ENCODE measurements around the gene GGT1. TPM values are rescaled to one million over a fixed set of nuclear protein-coding genes. Genes with fewer than 3 reads are reported as not detected.
A peak's percentile ranks its signal among the peaks of the same experiment; 100 is the strongest.
"Not testable (repeated sequence)": the region's sequence is repeated elsewhere in the genome, so short reads cannot be mapped to it uniquely, and the experiment has no call there.

GGT1 gene
- total RNA-seq, 4 donors from 2014 or later = 0.61 to 7.7 (median 1.2) TPM

DNA sequence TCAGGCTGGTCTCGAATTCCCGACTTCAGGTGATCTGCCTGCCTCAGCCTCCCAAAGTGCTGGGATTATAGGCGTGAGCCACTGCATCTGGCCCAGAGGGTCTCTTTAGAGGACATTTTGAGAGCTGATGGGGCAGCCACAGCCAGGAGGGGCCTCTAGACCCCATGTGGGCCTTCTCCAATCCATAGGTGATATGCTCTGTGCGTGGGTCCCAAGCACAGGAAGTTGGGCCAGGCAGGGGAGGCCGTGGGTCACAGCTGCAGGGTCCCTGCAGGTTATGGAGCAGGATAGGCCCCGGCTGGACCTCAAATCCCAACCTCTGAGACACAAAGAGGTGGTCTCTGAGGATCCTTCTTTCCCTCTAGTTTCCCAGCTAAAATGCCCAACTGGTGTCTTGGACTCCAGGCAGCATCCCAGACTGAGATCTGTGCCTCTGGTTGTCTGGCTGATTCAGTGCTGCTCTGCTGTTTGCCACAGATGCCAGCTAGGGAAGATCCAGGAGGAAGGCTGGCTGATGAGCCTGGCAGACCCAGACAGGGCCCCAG is 11.6 kb upstream of the GGT1 start:
- DNase-seq = no peak
- 93 to 95% methylated on average over 3 of the region's 6 CpGs for WGBS, 2 donors
- intact Hi-C loops (cut with DNase I) = no loop called here
- TF ChIP-seq CTCF (IDR thresholded peaks at IDR 0.05) (no peak), POLR2A (IDR thresholded peaks at IDR 0.05) (no peak)
- Histone ChIP-seq H3K9me3 (no peaks in the 10 kb centered on the region), H3K4me3 (no peak overlapping the region), H3K27me3 (no peaks in the 10 kb centered on the region), H3K4me1 (peaks cover 12 to 35% (median 25%) of the 10 kb centered on the region in 3 donors), H3K27ac (no peak overlapping the region), H3K36me3 (peaks cover 0 to 33% (median 0%) of the 10 kb centered on the region in 3 donors)

DNA sequence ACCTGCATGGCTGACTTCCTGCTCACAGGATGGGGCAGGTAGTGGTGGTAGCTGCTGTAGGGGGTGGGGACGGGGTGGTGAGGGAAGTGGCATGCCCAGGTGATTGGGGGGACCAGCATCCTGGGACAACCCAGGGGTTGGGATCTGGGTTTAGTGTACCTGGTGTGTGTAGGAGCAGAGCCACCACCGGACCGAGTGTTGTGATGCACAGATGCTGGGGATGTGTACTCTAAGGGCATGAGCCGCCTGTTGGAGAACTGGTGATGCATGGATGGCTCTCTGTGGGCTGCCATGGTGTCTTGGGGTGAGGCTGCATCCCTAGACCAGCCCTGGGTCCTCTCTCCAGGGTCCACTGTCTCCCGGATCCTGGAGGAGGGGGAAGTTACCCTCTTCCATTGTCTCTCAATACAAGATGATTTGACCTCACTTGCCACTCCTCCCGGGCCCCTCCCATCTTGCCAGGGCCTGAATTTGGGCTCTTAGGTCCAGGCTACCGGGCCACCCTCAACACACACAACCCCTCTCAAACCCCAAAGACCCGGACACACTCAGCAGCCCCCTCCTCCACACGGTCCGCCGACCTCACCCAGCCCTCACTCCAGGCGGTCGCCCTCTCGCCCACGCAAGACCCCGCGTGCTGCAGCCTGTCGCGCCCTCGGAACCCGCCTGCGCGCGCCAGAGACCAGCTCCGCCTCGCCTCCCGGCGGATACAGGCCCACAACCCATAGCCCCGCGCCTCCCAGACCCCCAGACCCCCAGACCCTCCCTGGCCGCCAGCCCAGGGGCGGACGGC is 10.7 kb upstream of the GGT1 start:
- Histone ChIP-seq H3K9me3 (no peaks in the 10 kb centered on the region), H3K27me3 (no peaks in the 10 kb centered on the region), H3K36me3 (peaks cover 0 to 24% (median 0%) of the 10 kb centered on the region in 3 donors), H3K27ac (peak overlapping the region; percentile 78 to 91 (median 84)), H3K4me1 (peaks cover 12 to 35% (median 25%) of the 10 kb centered on the region in 3 donors), H3K4me3 (peak overlapping the region; percentile 59 to 93 (median 70))
- WGBS, 2 donors = 10 to 12% methylated on average over 12 to 26 of the region's 33 CpGs
- intact Hi-C loops (cut with DNase I) = no loop called here
- DNase-seq = no peak
- no peak for TF ChIP-seq CTCF (IDR thresholded peaks at IDR 0.05)
- TF ChIP-seq POLR2A (IDR thresholded peaks at IDR 0.05) = no peak

DNA sequence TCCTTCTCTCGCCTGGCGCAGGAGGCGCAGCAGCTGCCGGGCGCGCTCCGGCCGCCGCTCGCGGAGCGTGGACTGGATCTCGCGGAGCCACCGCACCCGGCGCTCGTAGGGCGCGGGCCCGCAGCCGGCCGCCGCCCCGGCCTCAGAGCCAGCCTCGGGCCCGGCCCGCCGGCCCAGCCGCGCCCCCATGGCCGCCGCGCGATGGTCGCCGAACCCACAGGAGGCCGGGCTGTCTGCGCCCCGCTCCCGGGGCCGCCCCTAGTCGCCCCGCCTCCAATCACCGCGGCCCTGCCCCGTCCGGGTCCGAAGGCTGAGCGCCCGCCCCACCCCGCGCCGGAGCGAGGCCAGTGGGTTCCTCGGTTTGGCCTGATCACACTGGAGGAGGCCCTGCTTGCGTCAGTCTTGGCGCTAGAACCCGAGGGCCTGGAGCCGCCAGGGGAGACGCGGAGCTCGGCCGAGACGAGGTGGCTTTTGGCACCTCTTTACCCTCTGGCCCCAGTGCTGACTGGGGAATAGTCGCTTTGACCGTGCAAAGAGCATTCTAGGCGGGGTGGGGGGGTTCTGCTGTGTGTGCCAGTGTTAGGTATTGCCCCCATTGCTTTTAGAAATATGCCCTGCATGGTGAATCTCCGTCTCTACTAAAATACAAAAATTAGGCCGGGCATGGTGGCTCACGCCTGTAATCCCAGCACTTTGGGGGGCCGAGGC is 10.0 kb upstream of the GGT1 start, which contains the start of gene LRRC75B:
LRRC75B (minus strand) TSS at position 223 of the 708 bp plus-strand sequence; CDS start at position 189, 34 bp downstream.
- TF ChIP-seq CTCF (IDR thresholded peaks at IDR 0.05) (no peak), POLR2A (IDR thresholded peaks at IDR 0.05) (peak in 2 of 4 donors; percentile 41 to 47)
- peak within 1 kb of the TSS; percentile 59 to 93 (median 70) for H3K4me3 ChIP-seq
- intact Hi-C loops (cut with DNase I) = no loop called here
- H3K9me3 ChIP-seq = no peaks in the 10 kb centered on the region
- WGBS, 2 donors = 31 to 60% methylated on average over 1 to 8 of the region's 72 CpGs
- DNase-seq = no peak
- no peaks in the 10 kb centered on the region for H3K27me3 ChIP-seq
- peaks cover 0 to 16% (median 0%) of the 10 kb centered on the region in 3 donors for H3K36me3 ChIP-seq
- H3K27ac ChIP-seq = peak within 1 kb of the TSS; percentile 78 to 91 (median 84)
- peaks cover 12 to 35% (median 25%) of the 10 kb centered on the region in 3 donors for H3K4me1 ChIP-seq

GRCh38 chr22:24593559-24593835 is 9.5 kb upstream of the GGT1 start:
- Histone ChIP-seq H3K27ac (peak overlapping the region; percentile 74 to 91 (median 84)), H3K36me3 (peaks cover 0 to 11% (median 0%) of the 10 kb centered on the region in 3 donors), H3K4me3 (peak overlapping the region in 3 of 4 donors; percentile 62 to 93 (median 78)), H3K4me1 (peaks cover 12 to 35% (median 25%) of the 10 kb centered on the region in 3 donors)
- H3K9me3 ChIP-seq; intact Hi-C loops (cut with DNase I); H3K27me3 ChIP-seq; DNase-seq: not testable (repeated sequence)
- WGBS, 2 donors = 87 to 92% methylated on average over 7 to 9 of the region's 10 CpGs

- intact Hi-C loops (cut with DNase I) = no loop called here
- Histone ChIP-seq H3K9me3 (no peaks in the 10 kb centered on the region), H3K27ac (peak overlapping the region; percentile 74 to 91 (median 84)), H3K27me3 (no peaks in the 10 kb centered on the region), H3K36me3 (peaks cover 0 to 6% (median 0%) of the 10 kb centered on the region in 3 donors), H3K4me3 (no peak overlapping the region), H3K4me1 (peaks cover 12 to 35% (median 25%) of the 10 kb centered on the region in 3 donors)
- TF ChIP-seq POLR2A (IDR thresholded peaks at IDR 0.05) = no peak
- no peak for TF ChIP-seq CTCF (IDR thresholded peaks at IDR 0.05)
- no peak for DNase-seq
- 54 to 60% methylated on average over 4 to 6 of the region's 16 CpGs for WGBS, 2 donors
Measured at GRCh38 chr22:24593836-24594568, 9.0 kb upstream of the GGT1 start.
